GM21526 (cell line): Measurements from ENCODE around the gene SENP5.

Experiments
- ATAC-seq: cut with Tn5 transposase; IDR thresholded peaks from one replicate; pipeline ENCODE4 v1.9.1; 2021; ENCODE audit warnings: moderate library complexity; ENCODE audit not compliant: unreplicated experiment, low FRiP score

SENP5 gene

GRCh38 chr3:196883361-196883760, 15.6 kb downstream of the SENP5 start:
- ATAC-seq = no peak

GRCh38 chr3:196886144-196886543, 18.4 kb downstream of the SENP5 start:
- no peak for ATAC-seq

- ATAC-seq = no peak
Observed at GRCh38 chr3:196889844-196890708, 22.4 kb downstream of the SENP5 start.

- ATAC-seq = no peak
Observed at GRCh38 chr3:196894557-196895295, 27.0 kb downstream of the SENP5 start.

- no peak for ATAC-seq
Observed at GRCh38 chr3:196896229-196896628, 28.5 kb downstream of the SENP5 start.

- no peak for ATAC-seq
Observed at GRCh38 chr3:196901768-196902167, 34.0 kb downstream of the SENP5 start.

- ATAC-seq = no peak
Observed at GRCh38 chr3:196902296-196902695, 34.6 kb downstream of the SENP5 start.

- no peak for ATAC-seq
Observed at GRCh38 chr3:196903740-196904139, 36.0 kb downstream of the SENP5 start.

GRCh38 chr3:196914866-196915265, 47.1 kb downstream of the SENP5 start:
- ATAC-seq = no peak

GRCh38 chr3:196915375-196915774, 47.7 kb downstream of the SENP5 start:
- no peak for ATAC-seq

GRCh38 chr3:196916221-196916620, 48.5 kb downstream of the SENP5 start:
- no peak for ATAC-seq

- no peak for ATAC-seq
Observed at GRCh38 chr3:196916995-196917394, 49.3 kb downstream of the SENP5 start.

GRCh38 chr3:196918968-196919367, 51.2 kb downstream of the SENP5 start:
- ATAC-seq = no peak

- no peak for ATAC-seq
Observed at GRCh38 chr3:196920733-196921132, 53.0 kb downstream of the SENP5 start.

- ATAC-seq = no peak
Observed at GRCh38 chr3:196927571-196928453, 60.1 kb downstream of the SENP5 start.

GRCh38 chr3:196931157-196931556, 63.4 kb downstream of the SENP5 start:
- no peak for ATAC-seq

- no peak for ATAC-seq
Observed at GRCh38 chr3:196931828-196932587, 64.3 kb downstream of the SENP5 start.

- no peak for ATAC-seq
Observed at GRCh38 chr3:196932600-196932999, 64.9 kb downstream of the SENP5 start.

- ATAC-seq = no peak
Observed at GRCh38 chr3:196936288-196936687, 68.6 kb downstream of the SENP5 start.

GRCh38 chr3:196938124-196938523, 70.4 kb downstream of the SENP5 start:
- no peak for ATAC-seq
